Hematopoietic multipotent progenitor cell treated with erythropoietin and hydrocortisone succinate and interleukin-3 and kit ligand, for 8 days (in vitro differentiated cells): Measurements from ENCODE around the gene MAP4K4.
"Not testable (repeated sequence)": the region's sequence is repeated elsewhere in the genome, so short reads cannot be mapped to it uniquely, and the experiment has no call there.

Experiments used
- DNase-seq: peaks from one replicate; pipeline ENCODE4 v3.0.0-alpha.2; 2015

The MAP4K4 gene

DNA sequence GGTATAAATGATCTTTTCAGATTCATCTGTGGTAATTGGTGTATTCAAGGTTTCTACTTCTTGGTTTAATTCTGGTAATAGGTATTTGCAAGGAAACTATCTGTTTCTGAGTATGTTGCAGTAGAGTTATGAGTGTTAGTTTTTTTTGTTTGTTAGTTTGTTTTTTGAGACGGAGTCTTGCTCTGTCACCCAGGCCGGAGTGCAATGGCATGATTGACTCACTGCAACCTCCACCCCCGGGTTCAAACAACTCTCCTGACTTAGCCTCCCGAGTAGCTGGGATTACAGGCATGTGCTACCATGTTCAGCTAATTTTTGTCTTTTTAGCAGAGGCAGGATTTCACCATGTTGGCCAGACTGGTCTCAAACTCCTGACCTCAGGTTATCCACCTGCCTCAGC, 233.3 kb downstream of the MAP4K4 start:
- no peak for DNase-seq

DNA sequence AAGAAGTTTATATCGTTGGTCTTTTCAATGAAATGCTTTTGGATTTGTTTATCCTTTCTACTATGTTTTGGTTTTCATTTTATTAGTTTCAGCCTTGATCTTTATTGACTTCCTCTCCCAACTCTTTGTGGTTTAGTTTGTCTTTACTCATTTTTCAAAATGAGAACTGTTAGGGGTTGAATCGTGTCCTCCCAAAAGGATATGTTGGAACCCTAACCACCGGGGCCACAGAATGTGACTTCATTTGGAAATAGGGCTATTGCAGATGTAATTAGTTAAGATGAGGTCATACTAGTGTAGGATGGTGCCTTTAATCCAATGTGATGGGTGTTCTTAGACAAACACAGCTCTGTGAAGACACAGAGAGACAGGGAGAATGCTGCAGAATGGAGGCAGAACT, 233.9 kb downstream of the MAP4K4 start:
- no peak for DNase-seq

- DNase-seq: not testable (repeated sequence)
Measured at GRCh38 chr2:101935764-101936163, 238.3 kb downstream of the MAP4K4 start.

- DNase-seq: no peak
Measured at GRCh38 chr2:101942851-101943250, 245.3 kb downstream of the MAP4K4 start.
